Ovary (tissue), 9 donors: Measurements from ENCODE around the gene PGF. TPM values are rescaled to one million over a fixed set of nuclear protein-coding genes. Genes with fewer than 3 reads are reported as not detected.
A peak's percentile ranks its signal among the peaks of the same experiment; 100 is the strongest.

Source experiments
- DNase-seq, 5 donors: peaks; one replicate each; pipeline ENCODE4 v3.0.0-alpha.2; 2019 to 2020
- H3K27ac ChIP-seq, 2 donors: fragments of 200-600 bp; one replicate each; pipeline versions ENCODE4 v1.5.1 to v1.8.0; 2019 to 2022
- H3K27me3 ChIP-seq: fragments of 200-600 bp; one replicate; pipeline ENCODE4 v1.8.0; 2022
- H3K36me3 ChIP-seq: fragments of 200-600 bp; sonication (generic); one replicate; pipeline ENCODE4 v1.5.1; 2019
- H3K4me1 ChIP-seq: one replicate; pipeline ENCODE4 v1.8.1; 2013; ENCODE audit warnings: mild to moderate bottlenecking, moderate library complexity; ENCODE audit not compliant: insufficient read depth
- H3K4me3 ChIP-seq: fragments of 200-600 bp; sonication (generic); one replicate; pipeline ENCODE4 v1.5.1; 2017
- H3K9me3 ChIP-seq, 2 donors: fragments of 200-600 bp in 1 of 2; sonication (generic) in 1 of 2; one replicate each; pipeline versions ENCODE4 v1.5.1 to v1.8.1; 2013 to 2019; ENCODE audit warnings: mild to moderate bottlenecking in 1 of 2, moderate library complexity in 1 of 2
- CTCF ChIP-seq, 3 donors: fragments of 450-650 bp in 2 of 3; fragments of 200-600 bp in 1 of 3; IDR thresholded peaks; one replicate each; pipeline versions ENCODE4 v1.5.1 to v1.8.0; 2016 to 2022; ENCODE audit warnings: antibody characterized with exemption in 3 of 3, mild to moderate bottlenecking in 1 of 3
- EP300 ChIP-seq: sonication (generic); formaldehyde crosslinking; IDR thresholded peaks from one replicate; pipeline ENCODE4 v1.6.1; 2017; ENCODE audit warnings: antibody characterized with exemption
- POLR2A ChIP-seq: fragments of 450-650 bp; IDR thresholded peaks from one replicate; pipeline ENCODE4 v1.6.1; 2017; ENCODE audit warnings: antibody characterized with exemption, mild to moderate bottlenecking, moderate library complexity
- WGBS, 3 donors: extraction: QIAGEN DNeasy Blood & Tissue Kit in 1 of 3; methylation state at CpG; one replicate each; pipeline versions ENCODE4 v1.1.5 to v1.1.7; 2013 to 2017; 5-methylcytosine and 5-hydroxymethylcytosine counted together
- intact Hi-C, 4 donors: fragments of 100-400 bp; cut with DNase I; formaldehyde crosslinking; loops; one replicate each; pipeline versions ENCODE4 v1.11.0 to v1.15.1; 2022 to 2023
- polyA plus RNA-seq, 2 donors: library from polyadenylated mRNA; stranded (reverse); fragments of 200-250 nt in 1 of 2; fragments of 350-450 nt in 1 of 2; fragmentation: Illumina TruSeq in 1 of 2; extraction: RNeasy Lipid Tissue Mini Kit (QIAGEN cat#74804) in 1 of 2; gene quantifications; one replicate each; pipeline ENCODE4 v1.2.3, GENCODE V29; 2013 to 2014
- total RNA-seq, 7 donors: library from RNA; depleted of rRNA in 2 of 7; stranded (reverse); fragments of >200 nt in 2 of 7; fragmentation: NEBNext Ultra II Directional in 3 of 7; extraction: Animal tissue kit (Norgen Biotek cat#: 25700) in 3 of 7; gene quantifications; one replicate each; pipeline versions ENCODE4 v1.1.0 to v1.2.4, GENCODE V29; 2016 to 2023
- donor health status: DM: no; HTN: no; CAD: no; lungs with moderate emphysema.
- donor health status: DM: no; HTN: no; CAD: no.
- donor health status: Bipolar disorder and iron deficiency.
- donor health status: DM: yes; HTN: yes; CAD: no.
- donor health status: DM: no; HTN: no; CAD: no.
- donor health status: DM: yes; HTN: yes; CAD: no.

The PGF gene
- total and polyA plus RNA-seq, 9 donors: 1.8 to 14.0 (median 4.2) TPM; not detected in 1

GRCh38 chr14:74982661-74983060 is 27.3 kb upstream of the PGF start:
- Histone ChIP-seq H3K27ac (no peak overlapping the region), H3K27me3 (no peaks in the 10 kb centered on the region), H3K4me1 (peaks cover 4% of the 10 kb centered on the region), H3K9me3 (no peaks in the 10 kb centered on the region), H3K4me3 (no peak overlapping the region), H3K36me3 (no peaks in the 10 kb centered on the region)
- TF ChIP-seq EP300 (no peak), CTCF (IDR thresholded peaks at IDR 0.05) (no peak), POLR2A (no peak)
- intact Hi-C loops: no loop called here
- no peak for DNase-seq
- WGBS, 3 donors: 88 to 91% (median 89%) methylated on average over 4 of the region's 4 CpGs

DNA sequence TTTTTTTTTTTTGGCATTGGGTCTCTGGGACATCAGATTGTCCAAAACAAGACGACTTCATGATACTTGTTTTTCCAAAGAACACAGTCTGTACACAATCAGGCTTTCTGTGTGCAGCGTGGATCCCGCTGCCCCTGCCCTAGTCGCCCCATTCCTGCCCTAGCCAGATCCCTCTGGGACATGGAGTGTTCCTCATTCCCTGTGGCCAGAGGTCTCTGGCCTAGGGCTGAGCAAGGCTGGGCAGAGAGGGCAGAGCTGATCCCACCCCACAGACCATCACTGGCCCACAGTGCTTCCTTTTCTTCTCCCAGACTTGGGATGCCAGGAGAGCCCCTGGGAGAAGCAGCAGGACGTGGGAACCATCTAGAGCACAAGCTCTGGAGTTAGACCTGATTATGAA is 26.4 kb upstream of the PGF start:
- H3K4me3 ChIP-seq: no peak overlapping the region
- DNase-seq: no peak
- H3K27ac ChIP-seq: no peak overlapping the region
- no peaks in the 10 kb centered on the region for H3K27me3 ChIP-seq
- intact Hi-C loops: no loop called here
- H3K4me1 ChIP-seq: peaks cover 4% of the 10 kb centered on the region
- no peak for TF ChIP-seq CTCF (IDR thresholded peaks at IDR 0.05)
- no peak for TF ChIP-seq POLR2A
- no peak for TF ChIP-seq EP300
- 72 to 87% (median 84%) methylated on average over 5 of the region's 5 CpGs for WGBS, 3 donors
- no peaks in the 10 kb centered on the region for H3K36me3 ChIP-seq
- no peaks in the 10 kb centered on the region for H3K9me3 ChIP-seq

GRCh38 chr14:74981462-74981782 is 26.0 kb upstream of the PGF start:
- DNase-seq: no peak
- Histone ChIP-seq H3K9me3 (no peaks in the 10 kb centered on the region), H3K27ac (no peak overlapping the region), H3K36me3 (no peaks in the 10 kb centered on the region), H3K27me3 (no peaks in the 10 kb centered on the region), H3K4me1 (peaks cover 4% of the 10 kb centered on the region), H3K4me3 (no peak overlapping the region)
- TF ChIP-seq EP300 (no peak), CTCF (IDR thresholded peaks at IDR 0.05) (no peak), POLR2A (no peak)
- 85 to 89% (median 85%) methylated on average over 9 of the region's 9 CpGs for WGBS, 3 donors
- intact Hi-C loops: no loop called here

DNA sequence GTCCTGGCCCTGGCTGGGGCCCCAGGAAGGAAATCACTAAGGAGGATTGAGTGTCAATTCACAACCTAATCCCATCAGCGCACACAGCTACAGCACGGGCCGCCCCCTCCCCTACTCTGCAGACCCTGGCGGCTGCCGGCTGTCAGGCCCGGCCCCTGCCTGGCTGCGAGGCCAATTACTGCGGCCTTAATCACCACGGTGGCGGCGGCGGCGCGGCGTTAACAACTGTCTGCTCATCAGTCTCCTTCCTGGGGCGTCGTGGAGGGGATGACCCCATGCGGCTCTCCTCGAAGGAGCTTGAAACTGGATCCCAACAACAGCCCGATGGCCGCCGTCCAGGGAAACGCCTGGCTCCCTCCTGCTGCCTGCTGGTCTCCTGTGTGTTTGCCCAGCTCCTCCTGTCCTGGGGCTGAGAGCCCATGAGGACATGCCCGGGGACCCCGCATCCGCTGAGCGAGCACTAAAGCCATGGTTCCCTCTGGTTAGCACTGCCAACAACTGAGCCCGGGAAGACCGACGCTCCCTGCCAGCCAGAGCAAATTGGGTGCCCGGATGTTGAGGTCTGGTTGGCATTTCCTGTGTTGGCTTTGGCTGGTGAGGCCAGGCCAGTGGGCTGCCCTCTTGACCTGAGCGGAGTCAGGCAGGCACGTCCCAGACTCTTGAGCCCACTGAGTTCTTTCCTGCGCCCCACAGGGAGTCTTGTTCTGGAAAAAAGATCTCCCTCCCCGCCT is 25.5 kb upstream of the PGF start:
- DNase-seq: no peak
- no peaks in the 10 kb centered on the region for H3K36me3 ChIP-seq
- peak overlapping the region in 1 of 2 donors; percentile 5 for H3K27ac ChIP-seq
- no peaks in the 10 kb centered on the region for H3K27me3 ChIP-seq
- intact Hi-C loops: no loop called here
- H3K4me3 ChIP-seq: no peak overlapping the region
- 28 to 41% (median 38%) methylated on average over 35 of the region's 35 CpGs for WGBS, 3 donors
- H3K9me3 ChIP-seq: no peaks in the 10 kb centered on the region
- peaks cover 4% of the 10 kb centered on the region for H3K4me1 ChIP-seq
- TF ChIP-seq EP300: no peak
- TF ChIP-seq CTCF (IDR thresholded peaks at IDR 0.05): no peak
- no peak for TF ChIP-seq POLR2A
